Measurements from ENCODE around the gene RPS6KB1.
"Not testable (repeated sequence)": the region's sequence is repeated elsewhere in the genome, so short reads cannot be mapped to it uniquely, and the experiment has no call there.

Gene RPS6KB1

GRCh38 chr17:59872351-59872750, 20.6 kb upstream of the RPS6KB1 start:
- DNase-seq (ENCODE audit: low read depth) = no peak

- not testable (repeated sequence) for DNase-seq (ENCODE audit: low read depth)
These were observed 19.5 kb upstream of the RPS6KB1 start for GRCh38 chr17:59873414-59873813.

GRCh38 chr17:59874376-59874775, 18.5 kb upstream of the RPS6KB1 start:
- DNase-seq (ENCODE audit: low read depth) = no peak

- DNase-seq (ENCODE audit: low read depth) = no peak
These were observed 16.8 kb upstream of the RPS6KB1 start for GRCh38 chr17:59876107-59876506.

- DNase-seq (ENCODE audit: low read depth) = no peak
These were observed 15.0 kb upstream of the RPS6KB1 start for GRCh38 chr17:59877965-59878364.

GRCh38 chr17:59878624-59879023, 14.3 kb upstream of the RPS6KB1 start:
- no peak for DNase-seq (ENCODE audit: low read depth)

- no peak for DNase-seq (ENCODE audit: low read depth)
These were observed 8.1 kb upstream of the RPS6KB1 start for GRCh38 chr17:59884861-59885260.

- DNase-seq (ENCODE audit: low read depth) = no peak
These were observed 4.7 kb upstream of the RPS6KB1 start for GRCh38 chr17:59888145-59888750.

GRCh38 chr17:59890720-59891119, 2.2 kb upstream of the RPS6KB1 start:
- no peak for DNase-seq (ENCODE audit: low read depth)

GRCh38 chr17:59892251-59892923, 534 bp upstream of the RPS6KB1 start:
- no peak for DNase-seq (ENCODE audit: low read depth)

GRCh38 chr17:59893676-59894100, 767 bp downstream of the RPS6KB1 start:
- no peak for DNase-seq (ENCODE audit: low read depth)

- no peak for DNase-seq (ENCODE audit: low read depth)
These were observed 4.2 kb downstream of the RPS6KB1 start for GRCh38 chr17:59897090-59897489.

GRCh38 chr17:59899099-59899498, 6.2 kb downstream of the RPS6KB1 start:
- no peak for DNase-seq (ENCODE audit: low read depth)

- no peak for DNase-seq (ENCODE audit: low read depth)
These were observed 8.7 kb downstream of the RPS6KB1 start for GRCh38 chr17:59901604-59902003.

GRCh38 chr17:59903455-59903854, 10.5 kb downstream of the RPS6KB1 start:
- no peak for DNase-seq (ENCODE audit: low read depth)

GRCh38 chr17:59907467-59907866, 14.5 kb downstream of the RPS6KB1 start:
- DNase-seq (ENCODE audit: low read depth) = no peak

- DNase-seq (ENCODE audit: low read depth) = no peak
These were observed 21.4 kb downstream of the RPS6KB1 start for GRCh38 chr17:59914274-59914854.

GRCh38 chr17:59916446-59916845, 23.5 kb downstream of the RPS6KB1 start:
- DNase-seq (ENCODE audit: low read depth) = no peak

- not testable (repeated sequence) for DNase-seq (ENCODE audit: low read depth)
These were observed 27.7 kb downstream of the RPS6KB1 start for GRCh38 chr17:59920637-59921036.

GRCh38 chr17:59930121-59930520, 37.2 kb downstream of the RPS6KB1 start:
- DNase-seq (ENCODE audit: low read depth) = not testable (repeated sequence)

GRCh38 chr17:59930768-59931167, 37.8 kb downstream of the RPS6KB1 start:
- DNase-seq (ENCODE audit: low read depth) = not testable (repeated sequence)

GRCh38 chr17:59933317-59933716, 40.4 kb downstream of the RPS6KB1 start:
- not testable (repeated sequence) for DNase-seq (ENCODE audit: low read depth)

- not testable (repeated sequence) for DNase-seq (ENCODE audit: low read depth)
These were observed 47.8 kb downstream of the RPS6KB1 start for GRCh38 chr17:59940697-59941096.
